ENCODE data around the gene C13orf46. TPM values are rescaled to one million over a fixed set of nuclear protein-coding genes. Genes with fewer than 3 reads are reported as not detected.

C13orf46 gene
- total RNA-seq, 1 experiment from 2014 or later: 0.33 TPM

GRCh38 chr13:113981611-113982295 lies 7.9 kb upstream of the C13orf46 start:
- no peak for DNase-seq
- H3K27ac Mint-ChIP-seq (ENCODE audit: unreplicated experiment): no peak overlapping the region
- H3K9me3 Mint-ChIP-seq (ENCODE audit: low read depth, unreplicated experiment): no peaks in the 10 kb centered on the region
- H3K4me1 Mint-ChIP-seq (ENCODE audit: low read depth, unreplicated experiment): no peaks in the 10 kb centered on the region
- CTCF ChIA-PET: no interaction called here
- no peak for TF ChIP-seq CTCF (IDR thresholded peaks at IDR 0.05; ENCODE audit: unreplicated experiment)
- intact Hi-C loops (cut with micrococcal nuclease; ENCODE audit: unreplicated experiment): no loop called here
- no peak overlapping the region for H3K4me3 Mint-ChIP-seq (ENCODE audit: low read depth, unreplicated experiment)
- H3K27me3 Mint-ChIP-seq (ENCODE audit: unreplicated experiment): no peaks in the 10 kb centered on the region
- H3K36me3 Mint-ChIP-seq (ENCODE audit: insufficient read depth, unreplicated experiment): no peaks in the 10 kb centered on the region
- no TSS peak for BruUV-seq (replicated peaks)

GRCh38 chr13:113981194-113981605 lies 7.3 kb upstream of the C13orf46 start:
- no peaks in the 10 kb centered on the region for H3K36me3 Mint-ChIP-seq (ENCODE audit: insufficient read depth, unreplicated experiment)
- H3K4me3 Mint-ChIP-seq (ENCODE audit: low read depth, unreplicated experiment): no peak overlapping the region
- H3K9me3 Mint-ChIP-seq (ENCODE audit: low read depth, unreplicated experiment): no peaks in the 10 kb centered on the region
- no peak for TF ChIP-seq CTCF (IDR thresholded peaks at IDR 0.05; ENCODE audit: unreplicated experiment)
- intact Hi-C loops (cut with micrococcal nuclease; ENCODE audit: unreplicated experiment): no loop called here
- DNase-seq: peak; percentile 16
- no peaks in the 10 kb centered on the region for H3K4me1 Mint-ChIP-seq (ENCODE audit: low read depth, unreplicated experiment)
- no TSS peak for BruUV-seq (replicated peaks)
- CTCF ChIA-PET: no interaction called here
- H3K27me3 Mint-ChIP-seq (ENCODE audit: unreplicated experiment): no peaks in the 10 kb centered on the region
- H3K27ac Mint-ChIP-seq (ENCODE audit: unreplicated experiment): no peak overlapping the region

- CTCF ChIA-PET: no interaction called here
- intact Hi-C loops (cut with micrococcal nuclease; ENCODE audit: unreplicated experiment): no loop called here
- Mint-ChIP-seq H3K4me3 (ENCODE audit: low read depth, unreplicated experiment) (no peak overlapping the region), H3K36me3 (ENCODE audit: insufficient read depth, unreplicated experiment) (no peaks in the 10 kb centered on the region), H3K27me3 (ENCODE audit: unreplicated experiment) (no peaks in the 10 kb centered on the region), H3K4me1 (ENCODE audit: low read depth, unreplicated experiment) (no peaks in the 10 kb centered on the region), H3K27ac (ENCODE audit: unreplicated experiment) (no peak overlapping the region), H3K9me3 (ENCODE audit: low read depth, unreplicated experiment) (no peaks in the 10 kb centered on the region)
- DNase-seq: no peak
- no TSS peak for BruUV-seq (replicated peaks)
- no peak for TF ChIP-seq CTCF (IDR thresholded peaks at IDR 0.05; ENCODE audit: unreplicated experiment)
Measured at GRCh38 chr13:113980489-113981064, 6.7 kb upstream of the C13orf46 start.

GRCh38 chr13:113979791-113980471 lies 6.1 kb upstream of the C13orf46 start:
- no TSS peak for BruUV-seq (replicated peaks)
- intact Hi-C loops (cut with micrococcal nuclease; ENCODE audit: unreplicated experiment): no loop called here
- CTCF ChIA-PET: no interaction called here
- Mint-ChIP-seq H3K27ac (ENCODE audit: unreplicated experiment) (no peak overlapping the region), H3K9me3 (ENCODE audit: low read depth, unreplicated experiment) (no peaks in the 10 kb centered on the region), H3K36me3 (ENCODE audit: insufficient read depth, unreplicated experiment) (no peaks in the 10 kb centered on the region), H3K4me1 (ENCODE audit: low read depth, unreplicated experiment) (no peaks in the 10 kb centered on the region), H3K4me3 (ENCODE audit: low read depth, unreplicated experiment) (no peak overlapping the region), H3K27me3 (ENCODE audit: unreplicated experiment) (no peaks in the 10 kb centered on the region)
- no peak for TF ChIP-seq CTCF (IDR thresholded peaks at IDR 0.05; ENCODE audit: unreplicated experiment)
- DNase-seq: no peak
